H1 (cell line): ENCODE measurements around the gene ZNF48. TPM values are rescaled to one million over a fixed set of nuclear protein-coding genes. Genes with fewer than 3 reads are reported as not detected.

Experiments used
- CTCF ChIA-PET: fragments of 300-600 bp; sonication (Branson Sonifier 250); formaldehyde crosslinking; loops from one replicate; lab custom pipeline; 2021; ENCODE audit not compliant: partially characterized antibody; lab: Charles Lee
- POLR2A ChIA-PET: fragments of 300-600 bp; sonication (Branson Sonifier 250); formaldehyde crosslinking; loops from one replicate; lab custom pipeline; 2021; ENCODE audit warnings: inconsistent platforms; ENCODE audit not compliant: partially characterized antibody; lab: Charles Lee
- DNase-seq, 2 experiments: peaks; one replicate each; pipeline versions ENCODE4 v3.0.0 to v3.0.0-alpha.2; 2010 to 2022; ENCODE audit warnings: low spot score in 2 of 2, low read depth in 1 of 2, mixed read lengths in 1 of 2
- FAIRE-seq: peaks from 2 replicates; lab custom pipeline; 2011; peaks lifted over from hg19 to GRCh38; lab: Jason Lieb, UNC
- H2AFZ ChIP-seq: 2 replicates; pipeline ENCODE4 v1.8.1; 2012; ENCODE audit warnings: low read length, inconsistent platforms
- H2AK5ac ChIP-seq: 2 replicates; pipeline ENCODE4 v1.6.1; 2013; ENCODE audit warnings: low read depth, low read length
- H2BK120ac ChIP-seq: replicated peaks from 2 replicates; pipeline ENCODE3; 2013; ENCODE audit warnings: low read depth, low read length, inconsistent platforms
- H2BK12ac ChIP-seq: 2 replicates; pipeline ENCODE4 v1.6.1; 2013; ENCODE audit warnings: low read depth, low read length
- H2BK15ac ChIP-seq: 2 replicates; pipeline ENCODE4 v1.6.1; 2013; ENCODE audit warnings: low read length
- H2BK20ac ChIP-seq: 2 replicates; pipeline ENCODE4 v1.6.1; 2013; ENCODE audit warnings: low read length
- H2BK5ac ChIP-seq: 2 replicates; pipeline ENCODE4 v1.6.1; 2013; ENCODE audit warnings: low read depth, low read length
- H3K14ac ChIP-seq: 2 replicates; pipeline ENCODE4 v1.6.1; 2013; ENCODE audit warnings: inconsistent platforms; ENCODE audit not compliant: insufficient read length
- H3K18ac ChIP-seq: 2 replicates; pipeline ENCODE4 v1.6.1; 2013; ENCODE audit warnings: low read length; ENCODE audit errors: extremely low read depth
- H3K23ac ChIP-seq: 2 replicates; pipeline ENCODE4 v1.6.1; 2013; ENCODE audit warnings: inconsistent platforms; ENCODE audit not compliant: insufficient read length
- H3K23me2 ChIP-seq: 2 replicates; pipeline ENCODE4 v1.6.1; 2013; ENCODE audit warnings: low read depth, low read length
- H3K27ac ChIP-seq: 2 replicates; pipeline ENCODE4 v1.6.1; 2011; ENCODE audit warnings: low read depth, low read length, inconsistent platforms
- H3K27me3 ChIP-seq, 4 experiments: replicated peaks in 1 of 4; 1 replicate in 1 of 4; 2 replicates in 3 of 4; pipeline versions ENCODE4 v1.6.1 to v1.8.1; 2011 to 2013; ENCODE audit warnings: low read length in 3 of 4, mild to moderate bottlenecking in 3 of 4, inconsistent platforms in 2 of 4, mixed read lengths in 2 of 4, moderate library complexity in 1 of 4; ENCODE audit not compliant: control insufficient read depth in 3 of 4, insufficient read depth in 3 of 4; ENCODE audit errors: extremely low read depth in 1 of 4
- H3K36me3 ChIP-seq, 4 experiments: 2 replicates each; pipeline versions ENCODE4 v1.6.1 to v1.8.1; 2011 to 2013; ENCODE audit warnings: mild to moderate bottlenecking in 4 of 4, low read length in 3 of 4, moderate library complexity in 2 of 4, control low read depth in 1 of 4, inconsistent platforms in 1 of 4; ENCODE audit not compliant: insufficient read depth in 4 of 4, control insufficient read depth in 2 of 4
- H3K4ac ChIP-seq: replicated peaks from 2 replicates; pipeline ENCODE3; 2013; ENCODE audit warnings: low read length, low read depth, mixed read lengths, inconsistent platforms; ENCODE audit not compliant: insufficient read length
- H3K4me1 ChIP-seq, 4 experiments: replicated peaks in 1 of 4; 1 replicate in 1 of 4; 2 replicates in 3 of 4; pipeline versions ENCODE4 v1.6.1 to v1.8.1; 2011 to 2013; ENCODE audit warnings: low read length in 3 of 4, inconsistent platforms in 2 of 4, mixed read lengths in 1 of 4; ENCODE audit not compliant: insufficient read depth in 4 of 4, control insufficient read depth in 3 of 4
- H3K4me2 ChIP-seq, 2 experiments: 2 replicates each; pipeline versions ENCODE4 v1.6.1 to v1.8.1; 2011 to 2013; ENCODE audit warnings: low read depth in 2 of 2, low read length in 2 of 2, control low read depth in 1 of 2, inconsistent platforms in 1 of 2, mild to moderate bottlenecking in 1 of 2; ENCODE audit not compliant: insufficient read depth in 1 of 2
- H3K4me3 ChIP-seq, 4 experiments: fragments of 200-600, 300-600 bp in 1 of 4; sonication (generic), shearing (Covaris generic), sonication (Bioruptor Twin) in 1 of 4; 2 replicates each; pipeline versions ENCODE4 v1.5.1 to v1.8.1; 2011 to 2016; ENCODE audit warnings: low read length in 4 of 4, low read depth in 3 of 4, control low read depth in 2 of 4, inconsistent platforms in 2 of 4, mild to moderate bottlenecking in 2 of 4, mixed read lengths in 1 of 4, moderate library complexity in 1 of 4; ENCODE audit not compliant: insufficient read depth in 2 of 4; ENCODE audit errors: extremely low read depth in 1 of 4
- H3K56ac ChIP-seq: replicated peaks from 2 replicates; pipeline ENCODE3; 2013; ENCODE audit warnings: low read depth, mild to moderate bottlenecking, mixed read lengths, low read length, inconsistent platforms; ENCODE audit not compliant: insufficient read length
- H3K79me1 ChIP-seq: 2 replicates; pipeline ENCODE4 v1.6.1; 2013; ENCODE audit warnings: low read depth, low read length, control low read depth
- H3K79me2 ChIP-seq, 2 experiments: 2 replicates each; pipeline versions ENCODE4 v1.6.1 to v1.8.1; 2012 to 2013; ENCODE audit warnings: low read length in 2 of 2, mild to moderate bottlenecking in 2 of 2, inconsistent platforms in 1 of 2; ENCODE audit not compliant: insufficient read depth in 2 of 2, control insufficient read depth in 1 of 2
- H3K9ac ChIP-seq, 4 experiments: replicated peaks in 1 of 4; 1 replicate in 1 of 4; 2 replicates in 3 of 4; pipeline versions ENCODE4 v1.6.1 to v1.8.1; 2011 to 2013; ENCODE audit warnings: low read depth in 3 of 4, low read length in 3 of 4, control low read depth in 2 of 4, mild to moderate bottlenecking in 2 of 4, moderate library complexity in 2 of 4, inconsistent platforms in 1 of 4; ENCODE audit errors: extremely low read depth in 1 of 4
- H3K9me3 ChIP-seq, 2 experiments: 2 replicates each; pipeline versions ENCODE4 v1.6.1 to v1.8.1; 2012 to 2013; ENCODE audit warnings: mild to moderate bottlenecking in 2 of 2, moderate library complexity in 2 of 2, control low read depth in 1 of 2, inconsistent platforms in 1 of 2, low read depth in 1 of 2, low read length in 1 of 2, mixed read lengths in 1 of 2; ENCODE audit not compliant: insufficient read depth in 2 of 2
- H4K20me1 ChIP-seq, 2 experiments: replicated peaks in 1 of 2; 2 replicates each; pipeline versions ENCODE3 to v1.8.1; 2011 to 2013; ENCODE audit warnings: inconsistent platforms in 2 of 2, low read length in 2 of 2, mild to moderate bottlenecking in 1 of 2; ENCODE audit not compliant: insufficient read depth in 2 of 2, control insufficient read depth in 1 of 2
- H4K5ac ChIP-seq: 2 replicates; pipeline ENCODE4 v1.6.1; 2013; ENCODE audit warnings: low read length, low read depth, mixed read lengths, inconsistent platforms; ENCODE audit not compliant: insufficient read length
- H4K8ac ChIP-seq: 2 replicates; pipeline ENCODE4 v1.8.0; 2013; ENCODE audit warnings: mild to moderate bottlenecking, moderate library complexity, low read length, inconsistent platforms; ENCODE audit not compliant: insufficient read depth; ENCODE audit errors: extremely low read depth
- H4K91ac ChIP-seq: replicated peaks from 2 replicates; pipeline ENCODE3; 2013; ENCODE audit warnings: low read length, mixed read lengths, inconsistent platforms; ENCODE audit not compliant: insufficient read length
- BACH1 ChIP-seq: IDR thresholded peaks from 2 replicates; pipeline ENCODE4 v1.6.1; 2012; ENCODE audit warnings: low read length, improper control_type of control experiment
- FOSL1 ChIP-seq: IDR thresholded peaks from 2 replicates; pipeline ENCODE4 v1.6.1; 2011; ENCODE audit warnings: mild to moderate bottlenecking, low read depth, low read length, moderate library complexity; ENCODE audit not compliant: insufficient read depth
- GABPA ChIP-seq: IDR thresholded peaks from 2 replicates; pipeline ENCODE4 v1.6.1; 2011; ENCODE audit warnings: mild to moderate bottlenecking, low read length, moderate library complexity, borderline replicate concordance; ENCODE audit not compliant: insufficient read depth
- JUN ChIP-seq: IDR thresholded peaks from 2 replicates; pipeline ENCODE4 v1.6.1; 2011; ENCODE audit warnings: low read depth, mild to moderate bottlenecking, improper control_type of control experiment, low read length
- JUND ChIP-seq: IDR thresholded peaks from 2 replicates; pipeline ENCODE4 v1.6.1; 2011; ENCODE audit warnings: mild to moderate bottlenecking, improper control_type of control experiment, low read length
- KDM4A ChIP-seq: IDR thresholded peaks from one replicate; pipeline ENCODE4 v1.7.1; 2012; ENCODE audit warnings: low read depth, mild to moderate bottlenecking, moderate library complexity, low read length, inconsistent platforms; ENCODE audit not compliant: severe bottlenecking
- KDM5A ChIP-seq: fragments of 200-600 bp; IDR thresholded peaks from 2 replicates; pipeline ENCODE4 v1.7.1; 2012; ENCODE audit warnings: mild to moderate bottlenecking, low read length, inconsistent platforms, mixed read lengths
- PHF8 ChIP-seq: fragments of 200-600 bp; sonication (generic); conservative IDR thresholded peaks from 2 replicates; pipeline ENCODE4 v1.7.1; 2012; ENCODE audit warnings: low read depth, mild to moderate bottlenecking, inconsistent platforms, low read length, moderate library complexity
- SP2 ChIP-seq: IDR thresholded peaks from 2 replicates; pipeline ENCODE4 v1.6.1; 2012; ENCODE audit warnings: mild to moderate bottlenecking, low read length, inconsistent platforms
- SP4 ChIP-seq: IDR thresholded peaks from 2 replicates; pipeline ENCODE4 v1.6.1; 2012; ENCODE audit warnings: low read length, inconsistent platforms
- SRF ChIP-seq: IDR thresholded peaks from 2 replicates; pipeline ENCODE4 v1.6.1; 2011; ENCODE audit warnings: mild to moderate bottlenecking, low read depth, low read length, moderate library complexity
- USF2 ChIP-seq: IDR thresholded peaks from 2 replicates; pipeline ENCODE4 v1.6.1; 2011; ENCODE audit warnings: low read length, improper control_type of control experiment
- ZNF274 ChIP-seq: IDR thresholded peaks from 2 replicates; pipeline ENCODE4 v1.7.0; 2012; ENCODE audit warnings: low read length, borderline replicate concordance; ENCODE audit errors: extremely low read depth
- WGBS, 2 experiments: shearing (Covaris generic) in 1 of 2; methylation state at CpG; one replicate each; pipeline versions ENCODE4 v1.1.6 to v1.1.7; 2013 to 2015; ENCODE audit warnings: low lambda C conversion rate in 2 of 2, mixed read lengths in 2 of 2, inconsistent platforms in 1 of 2, low coverage in 1 of 2, missing lambda C conversion rate in 1 of 2; ENCODE audit not compliant: insufficient replicate concordance in 2 of 2, insufficient coverage in 1 of 2, insufficient read length in 1 of 2; ENCODE audit errors: extremely low coverage in 1 of 2, missing lambda C conversion rate in 1 of 2; 5-methylcytosine and 5-hydroxymethylcytosine counted together
- polyA plus RNA-seq, 7 experiments: library from polyadenylated mRNA; depleted of rRNA in 3 of 7; stranded (reverse) in 5 of 7; unstranded in 2 of 7; fragments of >200 nt in 5 of 7; fragments of 200-250 nt in 2 of 7; gene quantifications; 1 replicate in 5 of 7; 2 replicates in 1 of 7; 4 replicates in 1 of 7; pipeline versions ENCODE4 v1.2.1 to v1.2.3, GENCODE V29; 2011 to 2013; ENCODE audit warnings: missing spikeins in 2 of 7, mixed read lengths in 2 of 7
- total RNA-seq: library from RNA; stranded (reverse); fragmentation: NEBNext Ultra II Directional; extraction: Animal tissue kit (Norgen Biotek cat#: 25700); gene quantifications from 2 replicates; pipeline ENCODE4 v1.2.1, GENCODE V29; 2021

Gene ZNF48
- total and polyA plus RNA-seq, 2 of the 8 experiments (the other 6 are each of a cell fraction or from before 2014, with no cell fraction given), result 30.4 to 41.2 TPM

GRCh38 chr16:30414159-30414558 is 18.9 kb downstream of the ZNF48 start:
- no peak overlapping the region for H3K14ac ChIP-seq
- H4K91ac ChIP-seq, result no peak overlapping the region
- H3K79me1 ChIP-seq, result peaks cover 5% of the 10 kb centered on the region; the same call in 1 of the 2 replicates
- H3K79me2 ChIP-seq, result no peaks in the 10 kb centered on the region
- H3K27me3 ChIP-seq, result no peaks in the 10 kb centered on the region
- 93% methylated on average over 5 of the region's 5 CpGs; no CpG with 5 or more reads in 1 of the 2 experiments for WGBS, 2 experiments
- H2BK120ac ChIP-seq, result no peak overlapping the region
- TF ChIP-seq USF2 (no peak), PHF8 (no peak), BACH1 (no peak), KDM4A (no peak), SP4 (no peak), FOSL1 (no peak), ZNF274 (no peak), KDM5A (no peak), SP2 (no peak), GABPA (no peak), SRF (no peak), JUND (no peak), JUN (no peak)
- CTCF ChIA-PET, result interaction anchor here (1.1 to 1.5 kb wide), 2 partner anchors 36 to 121 kb away, joined by 3 to 4 read pairs; no protein-coding TSS in a partner anchor
- H3K36me3 ChIP-seq, result peaks cover 0 to 11% (median 4%) of the 10 kb centered on the region in 4 experiments; a peak in 7 of 8 replicates
- H3K18ac ChIP-seq, result no peak overlapping the region
- peaks cover 3 to 7% (median 5%) of the 10 kb centered on the region in 4 experiments; a peak in 6 of 7 replicates for H3K4me1 ChIP-seq
- H3K4ac ChIP-seq, result no peak overlapping the region
- POLR2A ChIA-PET, result interaction anchor here (0.9 to 1.5 kb wide), 3 partner anchors 11 to 264 kb away, joined by 3 to 4 read pairs (median 3); partner anchors contain the start of gene ZNF48
- DNase-seq (no peak), FAIRE-seq (no peak)
- no peak overlapping the region; the same call in 1 of the 2 replicates for H2BK15ac ChIP-seq
- H3K27ac ChIP-seq, result no peak overlapping the region
- H3K56ac ChIP-seq, result no peak overlapping the region
- no peaks in the 10 kb centered on the region for H3K9me3 ChIP-seq
- H2BK12ac ChIP-seq, result no peak overlapping the region
- peaks cover 2 to 18% of the 10 kb centered on the region in 2 experiments for H4K20me1 ChIP-seq
- no peak overlapping the region for H3K4me3 ChIP-seq
- no peak overlapping the region for H3K9ac ChIP-seq
- no peak overlapping the region for H3K4me2 ChIP-seq
- no peak overlapping the region for H2AK5ac ChIP-seq
- no peak overlapping the region for H2BK20ac ChIP-seq
- peaks cover 4% of the 10 kb centered on the region; the same call in 1 of the 2 replicates for H3K23me2 ChIP-seq
- no peak overlapping the region for H2AFZ ChIP-seq
- no peak overlapping the region for H2BK5ac ChIP-seq
- H4K8ac ChIP-seq, result no peak overlapping the region
- no peak overlapping the region for H3K23ac ChIP-seq
- no peak overlapping the region for H4K5ac ChIP-seq
